Sigmoid colon (tissue), 7 donors: ENCODE measurements around the gene DNHD1. TPM values are rescaled to one million over a fixed set of nuclear protein-coding genes. Genes with fewer than 3 reads are reported as not detected.

Experiments used
- DNase-seq: peaks from one replicate; pipeline ENCODE4 v3.0.0-alpha.2; 2019
- H3K27ac ChIP-seq, 4 donors: fragments of 200-600 bp; sonication (generic); one replicate each; pipeline ENCODE4 v1.5.1; 2016 to 2019; ENCODE audit warnings: mild to moderate bottlenecking in 1 of 4
- H3K27me3 ChIP-seq, 3 donors: fragments of 200-600 bp; sonication (generic); one replicate each; pipeline ENCODE4 v1.5.1; 2019; ENCODE audit warnings: mild to moderate bottlenecking in 1 of 3
- H3K36me3 ChIP-seq, 4 donors: fragments of 200-600 bp; sonication (generic); one replicate each; pipeline ENCODE4 v1.5.1; 2016 to 2019
- H3K4me1 ChIP-seq, 4 donors: fragments of 200-600 bp; sonication (generic); one replicate each; pipeline ENCODE4 v1.5.1; 2017 to 2019
- H3K4me3 ChIP-seq, 4 donors: fragments of 200-600 bp; sonication (generic); one replicate each; pipeline ENCODE4 v1.5.1; 2017 to 2019; ENCODE audit warnings: mild to moderate bottlenecking in 2 of 4, moderate library complexity in 1 of 4
- H3K9me3 ChIP-seq, 4 donors: fragments of 200-600 bp in 3 of 4; sonication (generic) in 3 of 4; one replicate each; pipeline versions ENCODE4 v1.5.1 to v1.6.1; 2013 to 2019
- EP300 ChIP-seq, 4 donors: sonication (generic); formaldehyde crosslinking; IDR thresholded peaks; one replicate each; pipeline ENCODE4 v1.6.1; 2017; ENCODE audit warnings: antibody characterized with exemption in 4 of 4
- POLR2A ChIP-seq, 2 donors: fragments of 450-650 bp; IDR thresholded peaks; one replicate each; pipeline ENCODE4 v1.6.1; 2016; ENCODE audit warnings: antibody characterized with exemption in 2 of 2, mild to moderate bottlenecking in 2 of 2, moderate library complexity in 2 of 2
- POLR2AphosphoS5 ChIP-seq, 4 donors: sonication (generic); formaldehyde crosslinking; IDR thresholded peaks; one replicate each; pipeline ENCODE4 v1.6.1; 2017; ENCODE audit warnings: antibody characterized with exemption in 4 of 4
- whole genome bisulfite sequencing, 2 donors: extraction: QIAGEN DNeasy Blood & Tissue Kit; methylation state at CpG; one replicate each; pipeline ENCODE4 v1.1.7; 2013; 5-methylcytosine and 5-hydroxymethylcytosine counted together
- intact Hi-C: fragments of 100-400 bp; cut with DNase I; formaldehyde crosslinking; loops from one replicate; pipeline ENCODE4 v1.15.1; 2023
- polyA plus RNA-seq, 3 donors: library from polyadenylated mRNA; stranded (reverse); fragments of 200-250 nt; gene quantifications; one replicate each; pipeline ENCODE4 v1.2.3, GENCODE V29; 2013
- total RNA-seq, 4 donors: library from RNA; depleted of rRNA; stranded (reverse); fragments of >200 nt; gene quantifications; one replicate each; pipeline ENCODE4 v1.1.0, GENCODE V29; 2016
- TF ChIP-seq, protein P1 (sequence below), 4 experiments: fragments of 450-650 bp in 3 of 4; fragments of 200-600 bp in 1 of 4; IDR thresholded peaks; one replicate each; pipeline ENCODE4 v1.5.1; 2016 to 2019; ENCODE audit warnings: antibody characterized with exemption in 4 of 4, mild to moderate bottlenecking in 3 of 4, moderate library complexity in 2 of 4
- donor health status: healthy with polysubstance abuse.
- donor health status: Bipolar disorder and iron deficiency.
- donor health status: healthy.

The DNHD1 gene
- total and polyA plus RNA-seq, 7 donors: 1.4 to 29.9 (median 12.5) TPM

DNA sequence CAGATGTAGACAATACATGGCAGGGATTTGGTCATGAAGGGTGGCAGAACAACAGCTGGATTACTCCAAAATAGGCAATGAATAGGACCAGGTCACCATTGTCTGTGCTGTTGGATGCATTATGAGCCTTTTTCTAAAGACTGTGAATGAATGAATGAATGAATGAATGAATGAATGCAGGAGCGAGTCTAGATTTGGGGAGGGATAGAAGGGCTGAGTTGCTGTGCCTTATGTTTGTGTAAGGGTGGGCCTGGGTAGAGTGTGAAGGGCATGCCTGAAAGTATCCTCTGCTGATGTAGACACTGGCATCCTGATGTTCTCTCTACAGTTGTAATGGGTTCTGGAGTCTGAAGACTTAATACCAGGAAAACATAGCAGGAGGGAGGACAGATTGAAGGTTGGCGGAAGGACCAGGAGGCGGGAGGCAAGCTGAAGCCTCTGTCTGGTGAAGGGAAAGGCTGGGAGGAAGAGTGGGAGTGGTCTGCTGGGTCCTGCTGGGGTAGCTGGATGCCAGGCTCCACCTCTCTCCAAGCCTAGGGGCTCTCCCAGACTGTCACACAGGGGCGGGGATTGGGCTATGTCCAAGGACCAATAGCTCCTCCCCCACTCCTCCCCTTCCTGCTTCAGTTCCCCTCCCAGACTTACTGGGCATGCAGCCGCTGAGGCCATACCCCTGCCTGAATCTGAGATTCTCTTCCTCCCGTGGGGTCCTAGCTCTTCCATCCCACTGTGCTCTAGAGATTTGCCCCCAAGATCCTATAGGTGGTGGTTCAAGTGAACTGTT, 28.2 kb upstream of the DNHD1 start:
- intact Hi-C loops: no loop called here
- H3K27ac ChIP-seq: peak overlapping the region; percentile 50 to 68 (median 60)
- peaks cover 0 to 17% (median 8%) of the 10 kb centered on the region in 4 donors for H3K36me3 ChIP-seq
- H3K4me3 ChIP-seq: no peak overlapping the region
- H3K9me3 ChIP-seq: no peaks in the 10 kb centered on the region
- TF ChIP-seq POLR2AphosphoS5 (IDR thresholded peaks at IDR 0.05) (peak in 3 of 4 donors; percentile 18 to 56 (median 34)), EP300 (IDR thresholded peaks at IDR 0.05) (no peak)
- peaks cover 0 to 37% (median 26%) of the 10 kb centered on the region in 4 donors for H3K4me1 ChIP-seq
- H3K27me3 ChIP-seq: no peaks in the 10 kb centered on the region
- peak; percentile 92 for DNase-seq
- WGBS, 2 donors: 45 to 63% methylated on average over 6 of the region's 6 CpGs

DNA sequence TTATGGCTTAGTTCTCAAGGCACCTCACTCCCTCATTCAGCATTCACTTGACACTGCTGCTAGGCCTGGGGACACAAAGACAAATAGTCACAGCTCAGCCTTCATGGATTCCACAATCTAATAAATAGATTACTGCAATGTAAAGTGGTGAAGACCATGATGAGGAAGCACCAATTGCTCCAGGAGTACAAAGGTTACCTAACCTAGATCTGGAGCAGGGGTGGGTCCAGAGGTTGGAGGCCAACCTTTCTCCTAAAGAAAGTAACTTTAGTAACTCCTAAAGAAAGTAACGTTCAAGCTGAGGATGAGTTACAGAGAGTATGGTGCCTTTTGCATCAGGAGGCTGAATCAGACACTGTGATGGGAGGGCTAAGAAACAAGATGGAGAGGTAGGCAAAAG, 27.5 kb upstream of the DNHD1 start:
- DNase-seq: no peak
- Histone ChIP-seq H3K4me3 (no peak overlapping the region), H3K27ac (peak overlapping the region; percentile 50 to 68 (median 60)), H3K27me3 (no peaks in the 10 kb centered on the region), H3K36me3 (peaks cover 0 to 10% (median under 1%) of the 10 kb centered on the region in 4 donors), H3K4me1 (peaks cover 0 to 40% (median 31%) of the 10 kb centered on the region in 4 donors), H3K9me3 (no peaks in the 10 kb centered on the region)
- intact Hi-C loops: no loop called here
- TF ChIP-seq, protein P1, sequence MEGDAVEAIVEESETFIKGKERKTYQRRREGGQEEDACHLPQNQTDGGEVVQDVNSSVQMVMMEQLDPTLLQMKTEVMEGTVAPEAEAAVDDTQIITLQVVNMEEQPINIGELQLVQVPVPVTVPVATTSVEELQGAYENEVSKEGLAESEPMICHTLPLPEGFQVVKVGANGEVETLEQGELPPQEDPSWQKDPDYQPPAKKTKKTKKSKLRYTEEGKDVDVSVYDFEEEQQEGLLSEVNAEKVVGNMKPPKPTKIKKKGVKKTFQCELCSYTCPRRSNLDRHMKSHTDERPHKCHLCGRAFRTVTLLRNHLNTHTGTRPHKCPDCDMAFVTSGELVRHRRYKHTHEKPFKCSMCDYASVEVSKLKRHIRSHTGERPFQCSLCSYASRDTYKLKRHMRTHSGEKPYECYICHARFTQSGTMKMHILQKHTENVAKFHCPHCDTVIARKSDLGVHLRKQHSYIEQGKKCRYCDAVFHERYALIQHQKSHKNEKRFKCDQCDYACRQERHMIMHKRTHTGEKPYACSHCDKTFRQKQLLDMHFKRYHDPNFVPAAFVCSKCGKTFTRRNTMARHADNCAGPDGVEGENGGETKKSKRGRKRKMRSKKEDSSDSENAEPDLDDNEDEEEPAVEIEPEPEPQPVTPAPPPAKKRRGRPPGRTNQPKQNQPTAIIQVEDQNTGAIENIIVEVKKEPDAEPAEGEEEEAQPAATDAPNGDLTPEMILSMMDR (IDR thresholded peaks at IDR 0.05): no peak
- no peak for TF ChIP-seq POLR2A (IDR thresholded peaks at IDR 0.05)
- no peak for TF ChIP-seq POLR2AphosphoS5 (IDR thresholded peaks at IDR 0.05)
- no peak for TF ChIP-seq EP300 (IDR thresholded peaks at IDR 0.05)
- 15 to 70% methylated on average over 1 of the region's 1 CpG for WGBS, 2 donors

DNA sequence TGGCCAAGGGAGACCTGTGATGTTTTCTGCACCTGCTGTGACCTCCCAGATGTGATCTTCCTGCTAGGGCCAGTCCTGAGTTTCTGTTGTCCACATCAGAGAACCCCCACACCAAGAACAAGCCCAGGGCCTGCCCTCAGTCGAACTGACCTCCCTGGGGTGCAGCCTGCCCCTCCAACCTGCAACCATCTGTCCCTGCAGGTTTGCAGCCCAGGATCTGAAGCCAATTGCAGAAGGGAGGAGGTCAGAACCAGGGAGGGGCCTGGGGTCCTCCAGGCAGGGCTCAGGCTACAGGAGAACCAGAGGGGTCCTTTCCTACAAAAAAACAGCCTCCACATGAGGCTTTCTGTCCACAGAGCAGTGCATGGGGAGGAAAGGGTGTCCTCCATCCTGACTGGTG, 24.1 kb upstream of the DNHD1 start:
- Histone ChIP-seq H3K4me1 (peaks cover 0 to 43% (median 36%) of the 10 kb centered on the region in 4 donors), H3K4me3 (peak overlapping the region; percentile 74 to 85 (median 82)), H3K27ac (peak overlapping the region; percentile 88 to 98 (median 96)), H3K27me3 (no peaks in the 10 kb centered on the region), H3K36me3 (peaks cover 3 to 15% (median 6%) of the 10 kb centered on the region in 4 donors), H3K9me3 (no peaks in the 10 kb centered on the region)
- intact Hi-C loops: loop anchor here (5.0 to 10.0 kb wide), 3 partner anchors 56 to 788 kb away; partner anchors contain the start of genes APBB1, FHIP1B, TRIM22 and TRIM5
- WGBS, 2 donors: 60 to 65% methylated on average over 1 of the region's 1 CpG
- DNase-seq: no peak
- TF ChIP-seq EP300 (IDR thresholded peaks at IDR 0.05): no peak
- TF ChIP-seq, protein P1 (IDR thresholded peaks at IDR 0.05): no peak
- no peak for TF ChIP-seq POLR2AphosphoS5 (IDR thresholded peaks at IDR 0.05)
- TF ChIP-seq POLR2A (IDR thresholded peaks at IDR 0.05): no peak

DNA sequence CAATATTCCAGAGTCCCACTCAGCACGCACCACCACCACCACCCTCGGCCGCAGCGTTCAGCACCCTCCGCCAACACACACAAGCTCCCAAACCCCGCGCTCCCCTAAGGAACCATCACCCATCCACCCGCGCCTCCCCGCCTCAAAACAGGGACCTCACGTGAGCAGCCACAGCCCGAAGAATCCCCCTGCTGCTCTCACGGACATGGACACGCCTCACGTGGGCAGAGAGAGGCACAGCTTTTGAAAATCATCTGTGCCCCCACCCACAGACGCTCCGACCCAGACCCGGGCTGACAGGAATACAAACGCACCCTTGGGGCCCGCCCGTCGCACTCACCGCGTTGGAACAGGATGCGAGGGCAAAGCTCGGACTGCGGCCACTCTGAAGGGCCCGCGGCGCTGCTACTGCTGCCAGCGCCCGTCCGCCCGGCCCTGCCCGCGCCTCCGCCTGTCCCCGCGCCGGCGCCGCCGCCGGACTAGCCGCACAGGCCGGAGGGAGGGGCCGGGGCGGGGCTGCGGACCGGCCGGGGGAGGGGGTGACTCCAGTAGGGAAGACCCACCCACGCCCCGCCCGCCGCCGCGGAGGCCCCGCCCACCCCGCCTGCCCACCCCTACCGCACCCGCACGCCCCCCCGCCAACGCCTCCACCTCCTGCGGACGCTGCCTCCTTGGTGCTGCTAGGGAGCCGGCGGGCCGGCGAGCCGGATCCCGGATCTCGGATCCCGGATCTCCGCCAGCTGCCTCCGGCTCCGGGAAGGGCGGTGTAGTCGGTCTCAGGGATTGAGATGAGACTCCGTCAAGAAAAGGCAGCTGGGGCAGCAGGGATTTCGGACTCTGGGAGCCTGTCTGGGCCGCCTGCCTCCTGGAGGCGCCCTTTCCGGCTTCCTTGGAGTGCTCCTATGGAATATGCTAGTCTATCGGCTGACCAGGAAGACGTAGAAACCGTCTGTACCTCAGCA, 23.3 kb upstream of the DNHD1 start, which contains the start of gene TRIM3:
Gene TRIM3, minus strand, starts transcription at position 491 of the 962 bp plus-strand sequence. CDS start 8,246 bp downstream, outside the sequence.
- peaks cover 9 to 23% (median 14%) of the 10 kb centered on the region in 4 donors for H3K36me3 ChIP-seq
- intact Hi-C loops: loop anchor here (5.0 to 10.0 kb wide), 3 partner anchors 56 to 789 kb away; partner anchors contain the start of genes APBB1, FHIP1B, TRIM22 and TRIM5
- H3K4me1 ChIP-seq: peaks cover 0 to 40% (median 33%) of the 10 kb centered on the region in 4 donors
- 1 to 2% methylated on average over 87 of the region's 87 CpGs for WGBS, 2 donors
- TF ChIP-seq EP300 (IDR thresholded peaks at IDR 0.05) (no peak), POLR2A (IDR thresholded peaks at IDR 0.05) (peak; percentile 65 to 66), POLR2AphosphoS5 (IDR thresholded peaks at IDR 0.05) (peak in 3 of 4 donors; percentile 70 to 84 (median 83))
- TF ChIP-seq, protein P1 (IDR thresholded peaks at IDR 0.05): no peak
- no peaks in the 10 kb centered on the region for H3K9me3 ChIP-seq
- DNase-seq: peak; percentile 97
- no peaks in the 10 kb centered on the region for H3K27me3 ChIP-seq
- H3K4me3 ChIP-seq: peak within 1 kb of the TSS; percentile 74 to 85 (median 82)
- peak within 1 kb of the TSS; percentile 88 to 98 (median 96) for H3K27ac ChIP-seq
